Measurements from ENCODE around the gene LDLRAD4.

Gene LDLRAD4

GRCh38 chr18:13218368-13218991, at the start of gene LDLRAD4:
LDLRAD4 (plus strand) TSS chr18:13218760.
- DNase-seq, result peak; percentile 9

DNA sequence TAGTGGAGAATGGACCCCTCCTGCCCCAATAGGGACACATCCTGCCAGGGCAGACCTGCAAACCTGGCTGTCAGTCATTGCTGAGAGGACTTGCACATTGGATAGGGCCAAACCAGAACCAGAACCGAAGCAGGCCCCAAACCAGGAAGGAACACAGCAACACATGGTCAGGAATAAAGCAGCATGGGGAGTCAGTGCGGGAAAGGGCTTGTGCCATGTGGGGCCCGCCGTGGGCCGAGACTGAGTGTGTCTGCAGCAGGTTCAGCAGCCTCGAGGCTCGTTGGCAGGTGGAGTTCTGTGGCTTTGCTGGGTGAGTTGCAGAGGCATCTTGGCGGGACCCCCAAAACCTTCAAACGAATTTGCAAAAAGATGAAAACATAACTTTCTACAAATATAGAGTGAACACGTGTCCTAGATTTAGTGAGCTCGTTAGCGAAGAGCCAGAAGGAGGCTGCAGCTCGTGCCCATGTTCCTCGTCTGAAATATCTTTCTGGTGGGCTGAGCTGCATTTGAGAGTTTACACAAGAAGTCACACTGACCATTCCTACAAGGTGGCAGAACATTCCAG, 44.9 kb upstream of the LDLRAD4 start:
- no peak for DNase-seq

DNA sequence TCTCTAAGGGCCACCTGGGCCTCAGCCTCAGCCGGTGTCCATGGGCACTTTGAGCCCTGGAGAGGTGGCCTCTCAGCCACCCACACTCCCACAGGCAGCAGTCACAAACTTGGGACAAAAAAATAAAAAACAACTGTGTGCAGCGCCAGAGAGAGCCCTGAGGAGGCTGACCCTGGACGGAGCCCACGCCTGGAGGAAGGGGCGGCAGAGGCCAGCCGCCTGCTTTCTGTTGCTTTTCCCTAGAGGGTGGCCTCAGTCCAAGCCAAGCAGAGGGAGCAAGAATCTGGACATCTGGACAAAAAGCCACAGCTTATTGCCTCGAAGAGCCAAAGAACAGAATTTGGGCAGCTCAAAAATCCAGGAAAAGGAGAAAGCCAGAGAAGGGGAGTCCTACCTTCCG, 43.3 kb upstream of the LDLRAD4 start:
- no peak for DNase-seq

DNA sequence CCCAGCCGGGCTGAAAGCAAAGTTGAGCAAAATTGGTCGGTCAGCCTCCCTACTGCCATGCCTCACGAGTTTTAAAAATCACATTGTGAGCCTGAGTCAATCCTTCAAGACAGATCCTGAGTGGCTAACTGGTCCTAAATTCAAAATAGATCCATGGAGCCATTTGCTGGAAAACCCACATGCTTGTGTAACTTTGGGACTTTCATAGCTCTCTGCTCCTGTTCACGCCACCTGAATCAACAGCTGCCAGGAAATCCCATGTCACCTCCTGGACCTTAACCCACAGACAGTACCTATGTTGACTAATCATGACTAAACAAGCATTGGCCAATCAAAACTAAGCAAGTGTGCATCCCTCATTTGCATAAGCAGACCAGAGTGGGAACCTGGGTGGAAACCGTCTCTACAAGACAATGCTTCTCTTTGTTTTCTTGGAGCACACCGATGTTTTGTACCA, 42.8 kb upstream of the LDLRAD4 start:
- DNase-seq, result no peak

DNA sequence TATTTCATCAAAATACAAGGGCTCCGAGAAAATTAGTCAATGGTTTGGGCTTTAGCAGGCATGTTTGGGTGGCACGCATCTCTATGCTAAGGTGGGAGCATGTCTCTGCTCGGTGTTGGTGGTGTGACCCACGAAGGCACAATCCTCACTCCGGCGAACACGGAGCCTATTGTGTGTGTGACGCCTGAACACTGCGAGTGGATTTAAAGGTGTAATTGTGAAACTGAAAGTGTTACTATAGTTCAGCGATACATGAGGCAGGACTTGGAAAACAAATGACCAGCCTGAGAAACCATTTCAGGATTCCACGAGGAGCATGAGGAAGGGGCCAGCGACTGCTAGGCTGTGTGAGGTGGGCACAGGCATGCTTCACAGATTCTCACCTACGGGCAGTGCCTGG, 41.7 kb upstream of the LDLRAD4 start:
- DNase-seq, result no peak

DNA sequence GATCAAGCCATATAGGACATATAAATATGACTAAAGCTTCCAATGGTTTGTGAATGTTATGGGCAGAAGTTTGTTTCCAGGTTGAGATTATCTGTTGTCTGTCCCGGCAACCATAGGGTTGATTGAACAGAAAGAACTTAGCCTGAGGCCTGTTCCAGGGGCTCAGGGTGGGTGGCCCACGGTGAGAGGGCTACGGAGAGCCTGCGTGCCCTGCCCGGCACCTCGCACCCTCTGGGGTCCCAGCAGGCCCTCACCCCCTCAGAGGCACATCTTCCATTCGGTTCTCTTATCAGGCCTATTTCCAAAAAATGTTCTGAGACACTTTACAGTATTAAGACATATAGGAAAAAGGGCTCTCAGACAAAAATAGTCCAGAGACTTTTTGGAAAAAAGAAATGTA, 40.4 kb upstream of the LDLRAD4 start:
- no peak for DNase-seq

DNA sequence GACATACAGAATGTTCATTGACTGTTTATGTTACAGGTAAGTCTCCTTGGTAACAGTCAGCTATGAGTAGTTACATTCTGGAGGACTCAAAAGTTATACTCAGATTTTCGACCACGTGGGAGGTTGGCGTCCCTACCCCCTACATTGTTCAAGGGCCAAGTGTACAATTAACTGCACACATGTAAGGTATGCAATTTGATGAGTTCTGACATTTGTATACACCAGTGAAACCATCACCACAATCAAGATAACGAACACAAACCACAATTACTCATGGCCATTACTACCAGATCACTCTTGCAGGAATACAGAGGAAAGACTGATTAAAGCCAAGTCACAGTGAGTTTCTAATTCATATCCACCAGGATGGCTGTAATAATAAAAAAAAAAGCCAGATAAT, 39.6 kb upstream of the LDLRAD4 start:
- no peak for DNase-seq

- peak; percentile 2 for DNase-seq
Measured at GRCh38 chr18:13179566-13180113, 38.9 kb upstream of the LDLRAD4 start.

DNA sequence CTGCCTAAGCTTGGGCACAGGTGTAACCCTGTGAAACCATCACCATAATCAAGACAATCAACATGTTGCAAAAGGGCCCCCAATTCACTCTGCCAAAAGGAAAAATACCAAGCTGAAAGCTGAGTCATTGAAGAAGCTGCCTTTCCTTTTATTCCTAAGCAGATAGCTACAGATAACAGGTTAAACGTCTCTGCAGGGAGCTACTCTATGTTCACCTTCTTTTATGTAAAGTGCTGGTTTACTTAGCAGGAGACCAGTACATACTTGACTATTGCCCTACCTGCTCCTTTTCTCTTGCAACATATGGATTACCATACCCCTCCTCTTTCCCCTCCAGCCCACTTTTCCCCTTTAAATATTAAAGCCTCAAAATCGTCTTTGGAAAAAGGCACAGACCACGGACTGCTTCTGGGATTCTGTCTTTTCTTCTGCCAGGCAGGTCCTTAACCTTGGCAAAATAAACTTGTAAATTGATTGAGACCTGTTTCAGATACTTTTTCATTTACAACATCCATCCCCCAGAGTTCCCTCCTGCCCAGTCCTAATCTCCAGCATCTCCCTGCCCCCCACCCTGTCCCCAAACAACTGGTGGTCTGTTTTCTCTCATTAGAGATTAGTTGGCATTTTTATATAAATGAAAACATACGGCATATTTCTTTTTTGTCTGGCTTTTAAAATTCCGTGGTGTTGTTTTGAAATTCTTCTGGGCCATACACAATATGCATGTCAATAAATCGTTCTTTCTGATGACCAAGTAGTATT, 37.8 kb upstream of the LDLRAD4 start:
- DNase-seq, result no peak

- DNase-seq, result no peak
Measured at GRCh38 chr18:13181765-13182164, 36.8 kb upstream of the LDLRAD4 start.

DNA sequence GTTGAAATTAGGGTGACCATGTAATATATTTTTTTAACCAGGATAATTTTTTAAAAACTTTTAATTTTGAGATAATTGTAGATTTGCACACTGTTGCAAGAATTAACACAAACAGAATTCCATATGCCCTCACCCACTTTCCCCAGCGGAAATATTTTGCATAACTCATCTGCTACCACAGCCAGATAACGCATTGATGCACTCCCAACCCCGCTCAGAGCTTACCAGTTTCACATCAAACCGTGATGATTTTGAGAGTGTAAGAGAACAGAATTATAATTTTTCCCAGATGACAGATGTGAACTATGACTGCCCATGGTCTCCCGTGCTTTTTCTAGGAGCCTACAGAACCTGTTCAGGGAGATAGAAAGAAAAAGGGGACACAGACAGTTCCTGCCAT, 35.2 kb upstream of the LDLRAD4 start:
- DNase-seq, result no peak

- no peak for DNase-seq
Measured at GRCh38 chr18:13183790-13184189, 34.8 kb upstream of the LDLRAD4 start.

DNA sequence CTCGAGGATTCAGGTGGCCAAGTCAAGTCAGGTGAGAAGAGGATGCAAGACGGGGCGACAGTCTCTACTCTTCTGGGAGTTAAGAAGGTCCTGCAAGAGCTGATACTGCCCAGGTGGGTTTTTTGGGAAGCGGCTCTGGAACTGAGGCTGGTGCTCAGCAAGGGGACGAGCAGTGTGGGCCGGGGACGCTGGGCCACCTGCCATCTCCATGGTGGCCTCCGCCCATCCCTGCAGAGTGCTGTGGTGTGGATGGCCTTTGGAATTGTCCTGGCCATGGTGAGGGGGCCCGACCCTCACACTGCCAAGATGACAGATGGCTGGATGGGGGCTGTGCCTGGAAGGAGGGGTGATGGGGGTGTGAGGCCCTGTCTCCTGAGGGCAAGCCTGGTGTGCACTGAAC, 34.2 kb upstream of the LDLRAD4 start:
- DNase-seq, result no peak

DNA sequence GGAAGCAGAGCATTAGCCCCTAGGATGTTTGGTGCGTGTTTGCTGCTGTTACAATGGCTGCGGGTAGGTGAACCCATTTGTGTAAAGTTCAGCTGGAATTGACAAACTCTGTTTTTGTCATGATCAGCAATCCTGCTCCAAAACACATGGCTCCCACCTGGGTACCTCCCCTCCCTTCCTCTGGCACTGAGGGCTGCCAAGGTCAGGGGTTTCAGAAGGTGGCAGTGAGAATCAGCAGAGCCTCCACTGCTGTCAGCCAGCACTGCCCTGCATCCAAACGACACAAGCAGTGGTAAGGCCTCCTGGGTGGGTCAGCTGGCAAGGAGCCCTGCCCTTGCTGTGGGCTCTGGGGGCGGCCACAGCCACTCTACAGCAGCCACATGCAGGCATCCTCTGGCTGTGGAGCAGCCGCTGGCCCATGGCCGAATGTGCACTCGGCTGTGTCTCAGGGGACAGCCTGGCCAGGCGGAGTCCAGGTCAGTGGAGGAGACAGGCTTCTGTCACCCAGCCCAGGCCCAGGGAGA, 32.8 kb upstream of the LDLRAD4 start:
- no peak for DNase-seq

DNA sequence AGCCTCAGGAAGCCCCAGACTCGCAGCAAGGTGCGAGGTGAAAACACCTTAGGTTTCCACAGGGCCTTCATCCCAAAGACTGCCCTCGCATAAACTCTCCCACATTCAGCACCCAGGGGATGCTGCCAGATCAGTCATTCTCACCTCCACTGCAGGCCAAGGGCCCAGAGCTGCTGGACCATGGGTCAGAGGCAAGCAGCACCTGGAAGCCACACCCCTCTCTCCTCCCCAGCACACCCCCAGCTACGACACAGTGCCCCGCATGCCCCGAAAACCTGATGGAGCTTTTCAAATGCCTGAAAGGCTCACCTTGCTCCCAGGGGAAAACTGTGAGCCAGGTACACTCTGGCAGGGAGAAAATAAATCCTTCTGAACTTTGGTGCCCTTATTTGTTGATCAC, 31.9 kb upstream of the LDLRAD4 start:
- DNase-seq, result no peak

GRCh38 chr18:13187498-13187897, 31.1 kb upstream of the LDLRAD4 start:
- no peak for DNase-seq

DNA sequence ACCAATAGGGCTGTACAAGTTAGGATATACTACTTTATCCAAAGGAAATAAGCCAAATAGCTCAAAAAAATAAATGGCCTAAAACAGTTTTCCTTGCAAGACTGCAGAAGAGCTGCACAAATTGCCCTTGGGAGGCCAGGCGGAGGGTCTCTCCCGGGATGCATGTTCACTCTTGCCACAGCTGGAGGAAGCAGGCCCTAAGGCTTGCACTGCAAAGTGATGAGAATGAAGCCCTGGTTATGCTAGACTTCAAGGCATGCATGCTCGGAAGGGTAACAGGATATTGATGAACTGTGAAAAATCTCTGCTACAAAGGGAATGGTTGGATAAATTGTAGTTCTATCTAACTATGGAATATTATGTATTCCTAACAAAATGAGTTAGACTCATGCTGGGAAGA, 27.5 kb upstream of the LDLRAD4 start:
- no peak for DNase-seq

- no peak for DNase-seq
Measured at GRCh38 chr18:13191779-13192178, 26.8 kb upstream of the LDLRAD4 start.

DNA sequence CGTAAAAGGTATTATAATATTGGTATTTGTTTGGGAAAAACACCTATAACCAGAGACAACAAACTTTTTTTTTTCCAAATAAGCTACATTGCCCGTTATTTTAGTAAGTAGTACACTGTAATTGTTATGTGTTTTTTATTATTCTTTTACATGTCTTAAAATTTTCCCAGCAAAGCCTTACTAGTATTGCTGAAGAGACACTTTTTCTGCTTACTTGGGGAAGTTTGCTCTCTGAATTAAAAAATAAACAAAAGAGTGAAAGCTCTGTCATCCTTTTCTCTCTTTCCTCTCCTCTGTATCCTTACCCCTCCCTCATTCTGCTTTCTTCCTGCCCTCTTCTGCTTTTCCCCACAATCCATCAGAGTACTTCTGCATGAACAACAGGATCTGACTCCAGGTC, 25.6 kb upstream of the LDLRAD4 start:
- no peak for DNase-seq

GRCh38 chr18:13194239-13194638, 24.3 kb upstream of the LDLRAD4 start:
- no peak for DNase-seq

DNA sequence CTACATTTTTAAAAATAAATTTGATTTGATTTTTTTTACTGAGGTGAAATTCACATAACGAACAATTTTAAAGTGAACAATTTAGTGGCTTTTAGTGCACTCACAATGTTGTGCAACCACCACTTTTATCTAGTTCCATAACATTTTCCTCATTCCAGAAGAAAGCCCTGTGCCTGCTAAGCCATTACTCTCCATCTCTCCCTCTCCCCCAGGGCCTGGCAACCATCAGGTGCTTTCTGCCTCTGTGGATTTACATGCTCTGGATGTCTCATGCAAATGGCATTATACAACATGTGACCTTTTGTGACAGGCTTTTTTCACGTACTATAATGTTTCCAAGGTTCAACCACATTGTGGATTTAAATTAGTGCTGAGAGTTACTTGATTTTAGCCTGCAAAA, 19.9 kb upstream of the LDLRAD4 start:
- no peak for DNase-seq

DNA sequence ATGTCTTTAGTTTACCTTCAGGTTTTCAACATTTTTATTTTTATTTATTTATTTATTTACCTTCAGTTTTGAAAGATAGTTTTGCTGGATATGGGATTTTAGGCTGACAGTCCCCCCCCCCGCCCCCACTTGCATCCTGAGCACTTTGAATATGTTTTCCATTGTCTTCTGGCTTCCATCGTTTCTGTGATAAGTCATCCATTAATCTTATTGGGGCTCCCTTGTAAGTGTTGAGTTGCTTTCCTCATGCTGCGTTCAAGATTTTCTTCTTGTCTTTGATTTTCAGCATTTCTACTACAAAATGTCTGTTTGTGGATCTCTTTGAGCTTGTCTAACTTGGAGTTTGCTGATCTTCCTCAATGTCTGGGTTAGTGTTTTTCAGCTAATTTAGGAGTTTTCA, 19.4 kb upstream of the LDLRAD4 start:
- DNase-seq, result no peak

DNA sequence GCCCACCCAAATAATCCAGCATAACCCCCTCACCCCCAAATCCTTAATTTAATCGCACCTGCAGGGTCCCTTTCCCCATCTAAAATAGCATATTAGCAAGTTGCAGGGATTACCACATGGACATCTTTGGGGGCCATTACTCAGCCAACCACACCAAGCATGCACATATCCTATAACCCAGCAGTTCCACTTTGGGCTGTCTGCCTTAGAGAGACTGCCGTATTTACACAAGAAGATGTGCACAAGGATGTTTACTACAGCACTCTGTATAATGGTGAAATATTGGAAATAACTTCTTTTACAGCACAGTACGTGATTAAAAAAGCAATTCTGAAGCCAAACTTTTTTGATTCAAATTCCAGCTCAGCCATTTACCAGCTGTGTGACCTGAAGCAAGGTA, 17.3 kb upstream of the LDLRAD4 start:
- no peak for DNase-seq

DNA sequence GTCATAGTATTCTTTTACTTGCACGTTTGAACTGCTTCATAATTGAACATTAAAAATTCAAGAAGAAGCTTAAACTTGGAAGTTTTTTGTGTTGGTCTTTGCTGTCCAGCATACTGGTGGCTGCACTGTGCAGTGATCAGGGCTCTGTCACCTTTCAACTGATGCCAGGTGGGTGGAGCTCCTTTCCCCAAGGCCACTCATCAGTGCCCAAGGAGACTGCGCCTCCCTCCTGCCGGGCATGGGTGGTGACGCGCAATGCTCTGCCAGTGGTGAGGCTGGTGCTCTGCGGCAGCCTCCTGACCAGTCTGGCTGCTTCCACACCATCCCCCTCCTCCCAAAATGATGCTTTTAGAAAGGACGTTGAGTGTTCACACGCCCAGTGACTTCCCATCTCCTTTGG, 16.0 kb upstream of the LDLRAD4 start:
- DNase-seq, result no peak

Measured in NCI-H510A treated with DMSO at 0.1 percent for 48 hours (cell line).